Measurements from ENCODE around the gene FAM47E.

GRCh38 chr4:76326515-76326914, 75.0 kb downstream of the FAM47E start:
- TF ChIP-seq POLR2AphosphoS5 (IDR thresholded peaks at IDR 0.05; ENCODE audit: low read depth, low read length), result no peak
- no peak for TF ChIP-seq TAF1 (IDR thresholded peaks at IDR 0.05; ENCODE audit: borderline replicate concordance, insufficient read depth, low read length)
- no peak for TF ChIP-seq REST (IDR thresholded peaks at IDR 0.05; ENCODE audit: insufficient read depth in 1 of 2, low read depth in 2 of 2, low read length in 2 of 2)
- no peak for TF ChIP-seq FOXP2 (optimal IDR thresholded peaks at IDR 0.05; ENCODE audit: borderline replicate concordance, extremely low read depth, extremely low read length, insufficient read depth)
